LHCN-M2 (cell line): Measurements from ENCODE around the gene PRLH. TPM values are rescaled to one million over a fixed set of nuclear protein-coding genes. Genes with fewer than 3 reads are reported as not detected.
"Not testable (repeated sequence)": the region's sequence is repeated elsewhere in the genome, so short reads cannot be mapped to it uniquely, and the experiment has no call there.

ENCODE experiments used
- DNase-seq: peaks from one replicate; pipeline ENCODE4 v3.0.0-alpha.2; 2012; ENCODE audit warnings: low read depth
- total RNA-seq: library from RNA; depleted of rRNA; stranded (reverse); fragments of >200 nt; gene quantifications from 2 replicates; pipeline ENCODE4 v1.2.3, GENCODE V29; 2014; rRNA removed

Gene PRLH
- total RNA-seq, 1 experiment from 2014 or later: not detected

DNA sequence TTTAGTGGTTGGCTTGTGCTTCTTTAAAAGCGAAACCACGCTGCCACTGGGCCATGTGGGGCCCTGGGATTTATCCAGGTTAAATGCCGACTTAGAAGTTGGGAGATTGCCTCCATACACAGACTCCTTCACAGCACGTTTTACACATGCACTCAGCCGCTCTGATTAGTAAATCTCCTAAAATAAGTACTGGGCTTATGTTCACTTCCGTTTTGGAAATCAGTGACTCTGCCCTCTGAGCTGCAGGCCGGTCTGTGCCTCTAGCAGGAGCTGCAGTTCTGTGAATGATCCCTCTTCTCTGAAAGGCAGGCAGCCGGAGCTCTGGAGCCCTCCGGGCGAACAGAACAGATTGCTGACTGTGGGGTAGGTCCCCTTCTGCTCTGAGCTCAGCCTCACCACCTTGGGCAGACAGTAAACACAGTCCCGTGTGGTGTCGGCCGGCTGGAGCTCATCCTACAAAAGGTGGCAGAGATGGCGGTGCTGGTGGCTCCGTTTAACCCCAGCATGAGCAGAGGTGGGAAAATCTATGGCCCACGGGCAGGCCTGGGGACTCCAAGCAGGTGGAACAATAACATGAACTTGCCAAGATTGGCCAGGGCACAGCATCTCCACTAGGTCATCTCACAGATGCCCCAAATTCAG, 34.0 kb downstream of the PRLH start:
- peak; percentile 78 for DNase-seq

DNA sequence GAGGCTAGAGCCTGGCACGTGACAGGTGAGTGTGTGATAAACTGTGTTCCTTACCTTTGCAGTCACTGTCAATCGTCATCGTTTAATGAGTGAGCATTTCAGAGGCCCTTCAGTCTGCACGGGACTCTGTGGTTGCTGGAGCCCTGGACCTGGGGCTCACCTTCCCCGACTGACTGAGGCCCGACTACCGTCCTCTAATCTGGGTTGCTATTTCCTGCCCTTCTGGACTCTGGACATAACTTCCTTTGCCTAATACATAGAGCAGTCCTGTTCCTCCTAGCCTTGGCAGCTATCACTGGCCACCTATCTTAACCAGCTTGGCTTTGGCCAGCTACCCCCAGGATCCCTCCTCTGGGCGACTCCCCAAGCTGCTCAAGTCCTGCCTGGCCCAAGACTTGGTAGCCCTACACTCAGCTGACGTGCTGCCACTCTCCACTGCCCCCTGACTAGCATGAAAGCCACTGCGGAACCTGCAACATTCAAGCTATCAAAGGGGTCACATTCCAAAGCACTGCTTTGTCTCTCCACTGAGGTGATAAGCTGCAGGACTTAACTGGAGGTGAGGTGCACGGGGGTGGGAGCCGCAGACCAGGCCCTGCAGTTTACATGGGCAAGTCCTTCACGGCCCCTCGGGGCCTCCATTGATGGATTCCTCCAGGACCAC, 35.2 kb downstream of the PRLH start:
- DNase-seq: no peak

DNA sequence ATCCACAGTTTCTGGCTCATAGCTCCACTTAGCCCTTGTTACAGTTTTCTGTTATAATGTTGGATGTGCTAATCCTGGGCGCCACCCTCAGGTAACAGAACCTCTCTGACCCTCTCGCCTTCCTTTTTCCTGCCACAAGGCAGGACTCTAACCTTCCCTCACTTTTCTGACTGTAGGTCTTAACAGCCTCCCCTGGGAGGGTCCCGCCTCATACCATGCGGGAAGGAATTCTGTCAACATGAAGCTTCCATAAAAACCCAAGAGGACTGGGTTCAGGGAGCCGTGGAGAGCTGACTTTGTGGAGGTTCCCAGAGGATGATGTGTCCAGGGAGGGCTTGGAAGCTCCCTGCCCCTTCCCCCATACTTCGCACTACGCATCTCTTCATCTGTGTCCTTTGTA, 36.0 kb downstream of the PRLH start:
- DNase-seq: no peak

DNA sequence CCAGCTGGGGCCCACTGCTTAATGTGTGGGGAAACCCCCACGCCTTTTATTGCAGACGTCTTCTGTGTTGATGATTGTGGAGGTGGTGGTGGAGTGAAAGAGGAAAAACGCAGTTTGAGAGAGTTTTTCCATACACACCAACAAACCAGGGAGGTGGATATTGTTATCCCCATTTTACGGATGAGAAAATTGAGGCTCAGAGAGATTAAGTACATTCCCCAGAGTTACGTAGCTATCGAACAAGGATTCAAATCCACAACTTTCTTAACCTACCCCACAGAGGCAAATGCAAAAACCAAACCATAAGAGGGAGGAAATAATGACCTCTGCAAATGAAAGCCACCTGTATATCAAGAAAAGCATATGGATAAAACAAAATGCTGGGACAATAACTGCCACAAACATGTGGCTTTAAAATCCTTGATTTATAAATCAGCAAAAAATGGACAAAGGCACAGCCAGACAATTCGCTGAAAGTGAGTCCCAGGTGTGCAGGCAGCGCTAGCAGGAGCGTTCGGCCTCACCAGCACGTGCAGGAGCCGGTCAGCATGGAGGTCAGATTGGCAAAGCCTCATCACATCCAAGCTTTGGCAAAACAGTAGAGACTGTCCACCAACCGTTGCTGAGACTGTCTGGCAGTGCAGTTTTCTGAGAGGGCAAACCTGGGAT, 36.8 kb downstream of the PRLH start:
- no peak for DNase-seq

DNA sequence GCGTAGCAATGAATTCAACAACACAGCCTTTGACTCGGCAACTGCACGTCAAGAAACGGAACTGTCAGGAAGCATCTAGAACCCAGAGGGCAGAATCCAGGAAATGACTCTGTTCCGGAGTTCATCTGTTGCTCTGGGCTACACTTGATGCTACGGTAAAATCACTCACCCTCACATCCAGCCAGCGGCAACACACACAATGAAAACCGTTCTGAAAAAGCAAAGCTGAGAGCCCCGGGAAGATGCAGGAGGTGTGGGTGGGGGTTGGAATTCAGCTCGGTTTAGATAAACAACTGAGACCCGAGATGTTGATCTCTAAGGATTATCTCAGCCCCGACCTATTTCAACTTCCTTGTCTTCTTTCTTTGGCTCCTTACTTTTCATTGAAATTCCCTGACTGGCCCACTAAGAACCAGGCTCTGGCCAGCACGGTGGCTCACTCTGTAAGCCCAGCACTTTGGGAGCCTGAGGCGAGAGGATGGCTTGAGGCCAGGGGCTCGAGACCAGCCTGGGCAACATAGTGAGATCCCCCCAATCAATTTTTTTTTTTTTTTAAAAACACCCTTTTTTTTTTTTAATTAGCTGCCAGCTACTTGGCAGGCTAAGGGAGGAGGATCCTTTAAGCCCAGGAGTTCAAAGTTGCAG, 37.5 kb downstream of the PRLH start:
- DNase-seq: peak; percentile 56

DNA sequence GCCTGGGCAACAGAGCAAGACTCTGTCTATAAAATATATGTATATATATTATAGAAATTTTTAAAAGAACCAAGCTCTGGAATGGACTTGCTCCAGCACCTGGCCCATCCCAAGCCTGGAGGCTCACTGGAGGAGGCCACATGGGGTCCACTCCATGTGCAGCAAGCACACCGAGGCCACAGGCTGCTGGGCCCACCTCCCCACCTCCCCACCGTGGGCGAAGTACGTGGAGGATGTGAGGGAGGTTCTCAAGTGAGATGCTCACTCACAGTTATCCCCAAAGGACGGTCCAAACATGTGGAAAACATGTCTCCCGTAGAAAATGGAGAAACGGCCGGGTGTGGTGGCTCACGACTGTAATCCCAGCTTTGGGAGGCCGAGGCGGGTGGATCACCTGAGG, 38.0 kb downstream of the PRLH start:
- no peak for DNase-seq

DNA sequence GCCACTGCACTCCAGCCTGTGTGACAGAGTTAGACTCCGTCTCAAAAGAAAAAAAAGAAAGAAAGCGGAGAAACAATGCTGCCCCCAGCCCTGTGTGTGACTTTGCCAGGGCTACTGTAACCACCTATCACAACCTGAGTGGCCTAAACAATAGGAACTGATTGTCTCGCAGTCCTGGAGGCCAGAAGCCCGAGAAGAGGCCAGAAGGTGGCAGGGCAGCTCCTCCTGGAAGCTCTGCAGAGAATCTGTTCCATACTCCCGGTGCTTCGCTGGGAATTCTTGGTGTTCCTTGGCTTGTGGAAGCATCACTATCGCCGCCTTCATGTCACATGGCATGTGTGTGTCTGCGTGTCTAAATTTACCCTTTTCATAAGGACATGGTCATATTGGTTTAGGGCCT, 38.6 kb downstream of the PRLH start:
- DNase-seq: peak; percentile 61

DNA sequence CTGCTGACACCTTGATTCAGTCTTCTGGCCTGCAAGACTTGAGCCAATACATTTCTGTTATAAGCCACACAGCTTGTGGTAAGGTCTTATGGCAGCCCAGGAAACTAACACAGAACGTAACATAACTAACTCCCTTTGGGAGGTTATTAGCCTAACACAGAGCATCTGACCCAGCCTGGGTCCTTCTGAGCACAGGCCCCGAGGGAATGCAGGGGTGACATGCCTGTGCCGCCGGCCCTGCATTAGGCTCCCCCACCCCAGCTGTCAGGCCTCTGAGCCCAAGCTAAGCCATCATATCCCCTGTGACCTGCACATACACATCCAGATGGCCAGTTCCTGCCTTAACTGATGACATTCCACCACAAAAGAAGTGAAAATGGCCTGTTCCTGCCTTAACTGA, 40.1 kb downstream of the PRLH start:
- DNase-seq: not testable (repeated sequence)

DNA sequence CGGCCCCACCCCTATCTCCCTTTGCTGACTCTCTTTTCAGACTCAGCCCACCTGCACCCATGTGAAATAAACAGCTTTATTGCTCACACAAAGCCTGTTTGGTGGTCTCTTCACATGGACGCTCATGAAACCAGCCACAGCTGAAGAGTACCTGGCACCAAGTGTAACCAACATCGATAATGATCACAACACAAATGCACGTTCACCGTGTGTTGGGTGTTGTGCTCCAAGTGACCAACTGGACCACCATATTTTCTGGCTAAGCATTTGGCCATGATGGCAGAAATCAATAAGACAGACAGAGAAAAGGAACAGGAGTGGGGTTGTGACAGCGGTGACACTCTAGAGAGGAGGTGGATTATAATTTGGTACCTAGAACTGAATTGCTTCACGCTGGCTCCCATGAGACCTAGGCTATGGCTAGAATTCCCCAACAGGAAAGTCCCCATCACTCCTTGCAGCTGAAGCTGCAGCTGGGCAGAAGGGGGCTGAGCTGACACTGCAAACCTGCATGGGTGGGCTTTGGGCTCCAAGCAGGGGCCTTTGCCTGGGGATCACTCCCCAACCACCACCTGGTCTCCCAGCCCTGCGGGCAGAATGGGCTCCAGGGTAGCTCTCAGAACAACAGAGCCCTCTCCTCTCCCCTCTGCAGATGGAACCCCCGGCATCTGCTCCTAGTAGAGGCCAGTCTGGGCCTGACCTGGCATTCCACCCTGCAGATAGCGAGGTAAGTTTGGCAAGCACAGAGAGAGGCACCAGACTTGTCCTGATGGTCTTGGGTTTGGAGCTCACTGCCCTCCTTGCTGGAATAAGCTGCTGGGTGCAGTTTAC, 46.4 kb downstream of the PRLH start:
- DNase-seq: no peak

DNA sequence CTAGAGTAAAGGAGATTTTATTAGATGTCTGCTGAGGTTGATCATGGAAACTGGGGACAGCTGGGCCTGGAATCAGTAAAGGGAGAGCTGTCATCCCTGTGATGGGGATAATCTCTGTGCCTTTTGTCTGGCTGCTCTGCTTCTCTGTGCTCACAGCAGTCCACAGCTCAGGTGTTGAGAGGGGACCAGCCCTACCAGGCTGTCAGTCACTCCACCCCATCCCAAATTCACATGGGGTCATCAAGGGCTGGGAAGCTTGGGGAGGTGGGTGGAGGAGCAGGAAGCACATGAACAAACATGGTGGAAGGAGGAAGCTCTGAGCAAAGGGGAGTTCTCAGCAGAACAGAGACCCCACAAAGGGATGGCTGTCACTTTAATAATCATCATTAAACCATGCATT, 47.3 kb downstream of the PRLH start:
- DNase-seq: no peak

DNA sequence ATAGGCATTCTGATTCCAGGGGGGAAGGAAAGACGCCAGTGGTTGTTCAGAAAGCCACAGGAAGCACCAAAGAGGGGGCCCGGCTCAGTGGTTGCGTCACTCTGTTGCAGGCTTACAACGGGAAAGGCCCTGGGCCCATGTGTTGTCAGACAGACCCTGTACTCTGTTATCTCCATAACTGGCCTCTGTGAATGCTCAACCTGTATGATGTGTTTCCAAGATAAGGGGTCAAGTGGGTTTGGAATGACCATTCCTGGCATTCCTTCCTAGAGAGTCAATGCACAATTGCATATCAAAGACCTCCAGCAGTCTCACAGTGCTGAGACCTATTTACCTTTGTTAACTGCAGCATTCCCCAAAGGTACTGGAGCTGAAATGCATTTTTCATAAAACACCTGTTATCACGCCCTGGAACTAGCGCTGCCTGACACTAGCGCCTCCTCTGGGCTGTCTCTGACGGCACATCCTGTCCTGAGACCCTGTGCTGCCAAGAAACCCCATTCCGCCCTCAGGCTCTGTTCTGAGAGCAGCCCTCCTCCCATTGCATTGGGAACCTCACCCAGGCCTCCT, 47.9 kb downstream of the PRLH start:
- no peak for DNase-seq

DNA sequence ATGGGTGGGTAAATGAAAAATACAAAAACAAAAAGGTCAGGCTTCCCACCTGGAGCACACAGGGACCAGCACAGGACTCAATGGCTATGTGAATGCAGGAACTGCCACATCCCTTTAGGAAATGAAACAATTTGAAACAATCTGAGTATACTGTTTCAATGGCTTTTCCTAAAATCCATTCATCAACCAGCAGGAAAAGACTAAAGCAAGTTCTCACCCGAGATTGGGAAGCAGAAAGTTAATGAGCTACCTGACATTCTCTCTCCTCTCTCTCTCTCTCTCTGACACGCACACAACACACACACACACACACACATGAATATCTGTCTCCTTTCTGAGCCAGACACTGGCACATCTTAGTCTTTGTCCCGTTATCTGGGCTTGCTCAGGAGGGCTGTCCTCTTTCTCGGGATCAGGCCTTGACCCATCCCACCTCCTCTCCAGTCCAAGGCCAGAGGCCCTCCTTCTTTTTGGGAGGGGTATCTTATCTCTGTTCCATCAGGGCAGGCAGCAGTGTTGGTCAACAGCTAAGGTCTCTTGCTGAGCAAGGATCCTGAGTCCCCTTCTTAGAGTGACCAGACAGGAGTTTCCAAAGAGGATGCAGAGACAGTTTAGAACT, 49.4 kb downstream of the PRLH start:
- DNase-seq: no peak

DNA sequence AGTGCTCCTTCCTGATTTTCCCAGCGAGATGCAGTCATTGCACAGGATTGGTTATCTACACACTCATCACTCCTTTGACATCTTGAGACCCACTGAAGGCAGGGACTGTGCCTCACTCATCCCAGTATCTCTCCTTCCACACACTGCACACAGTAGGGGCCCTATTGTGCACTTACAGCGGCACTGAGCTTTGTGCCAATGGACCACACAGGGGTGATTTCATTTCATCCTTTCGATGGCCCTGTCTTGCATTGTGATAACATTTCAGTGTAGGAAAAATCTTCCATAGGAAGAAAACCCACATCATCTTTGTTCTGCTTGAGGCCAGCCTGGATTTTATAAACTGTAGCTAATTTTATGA, 50.0 kb downstream of the PRLH start:
- DNase-seq: no peak

Other genes with a start within 250 kb of the PRLH start
- gene COL6A3, start 152.4 kb upstream of the PRLH start, total RNA-seq: 5.2 and 9.2 TPM in 2 replicates
- 145 and 155 TPM in 2 replicates for gene MLPH, start 79.3 kb upstream of the PRLH start, total RNA-seq
- gene RAB17, start 24.2 kb downstream of the PRLH start, total RNA-seq: 0.19 and 2.0 TPM in 2 replicates
- gene LRRFIP1, start 61.0 kb downstream of the PRLH start, total RNA-seq: 42.1 and 60.7 TPM in 2 replicates
- 0.06 and 0.34 TPM in 2 replicates for gene RBM44, start 232.2 kb downstream of the PRLH start, total RNA-seq